Thyroid gland (tissue), 4 donors: ENCODE measurements around the gene ETNK2.

Source experiments
- POLR2A ChIP-seq, 2 donors: fragments of 450-650 bp; IDR thresholded peaks; one replicate each; pipeline ENCODE4 v1.6.1; 2017; ENCODE audit warnings: antibody characterized with exemption in 2 of 2, mild to moderate bottlenecking in 2 of 2, moderate library complexity in 1 of 2
- TF ChIP-seq, protein P1 (sequence below), 6 experiments: fragments of 200-600 bp in 3 of 6; fragments of 450-650 bp in 3 of 6; sonication (generic) in 3 of 6; IDR thresholded peaks; one replicate each; pipeline ENCODE4 v1.5.1; 2016 to 2019; ENCODE audit warnings: antibody characterized with exemption in 6 of 6, mild to moderate bottlenecking in 2 of 6, inconsistent platforms in 1 of 6, moderate library complexity in 1 of 6

DNA sequence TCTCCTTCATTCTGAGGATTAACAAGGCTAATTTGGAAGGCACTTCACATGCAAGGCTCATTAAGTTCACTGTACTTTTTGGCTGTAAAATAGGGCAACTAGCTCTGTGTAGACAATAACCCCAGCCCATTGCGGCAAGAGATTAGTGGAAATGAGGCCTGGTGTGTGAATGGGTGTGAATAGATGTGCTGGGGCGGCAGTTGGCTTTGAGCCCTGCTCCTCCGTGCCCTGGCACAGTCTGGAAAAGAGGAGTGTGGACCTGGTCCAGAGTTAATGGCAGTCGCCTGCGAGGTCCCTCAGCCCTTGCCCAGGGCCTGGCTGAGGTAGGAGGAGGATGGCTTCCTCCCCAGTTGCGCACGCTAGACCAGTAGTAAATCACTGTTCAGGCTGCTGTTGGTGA, 39.6 kb upstream of the ETNK2 start:
- TF ChIP-seq, protein P1, sequence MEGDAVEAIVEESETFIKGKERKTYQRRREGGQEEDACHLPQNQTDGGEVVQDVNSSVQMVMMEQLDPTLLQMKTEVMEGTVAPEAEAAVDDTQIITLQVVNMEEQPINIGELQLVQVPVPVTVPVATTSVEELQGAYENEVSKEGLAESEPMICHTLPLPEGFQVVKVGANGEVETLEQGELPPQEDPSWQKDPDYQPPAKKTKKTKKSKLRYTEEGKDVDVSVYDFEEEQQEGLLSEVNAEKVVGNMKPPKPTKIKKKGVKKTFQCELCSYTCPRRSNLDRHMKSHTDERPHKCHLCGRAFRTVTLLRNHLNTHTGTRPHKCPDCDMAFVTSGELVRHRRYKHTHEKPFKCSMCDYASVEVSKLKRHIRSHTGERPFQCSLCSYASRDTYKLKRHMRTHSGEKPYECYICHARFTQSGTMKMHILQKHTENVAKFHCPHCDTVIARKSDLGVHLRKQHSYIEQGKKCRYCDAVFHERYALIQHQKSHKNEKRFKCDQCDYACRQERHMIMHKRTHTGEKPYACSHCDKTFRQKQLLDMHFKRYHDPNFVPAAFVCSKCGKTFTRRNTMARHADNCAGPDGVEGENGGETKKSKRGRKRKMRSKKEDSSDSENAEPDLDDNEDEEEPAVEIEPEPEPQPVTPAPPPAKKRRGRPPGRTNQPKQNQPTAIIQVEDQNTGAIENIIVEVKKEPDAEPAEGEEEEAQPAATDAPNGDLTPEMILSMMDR (IDR thresholded peaks at IDR 0.05) = no peak
- TF ChIP-seq POLR2A (IDR thresholded peaks at IDR 0.05) = no peak
